ENCODE results near the gene CTNNA2.
A peak's percentile ranks its signal among the peaks of the same experiment; 100 is the strongest.

The CTNNA2 gene

GRCh38 chr2:79876430-79876829 is 363.6 kb downstream of the CTNNA2 start:
- Histone ChIP-seq H4K20me1 (ENCODE audit: insufficient read depth, low read length) (no peaks in the 10 kb centered on the region), H3K9me3 (ENCODE audit: insufficient read depth, low read length) (no peaks in the 10 kb centered on the region), H3K27me3 (ENCODE audit: low read depth, low read length) (no peaks in the 10 kb centered on the region), H3K4me3 (ENCODE audit: low read length) (no peak overlapping the region), H3K9ac (ENCODE audit: low read length) (no peak overlapping the region), H3K79me2 (ENCODE audit: low read length) (no peaks in the 10 kb centered on the region), H3K36me3 (replicated peaks; ENCODE audit: low read depth, low read length) (no peaks in the 10 kb centered on the region), H3K4me1 (ENCODE audit: low read length) (no peaks in the 10 kb centered on the region), H3K4me2 (ENCODE audit: low read length) (no peak overlapping the region), H3K27ac (ENCODE audit: low read length) (no peak overlapping the region), H2AFZ (ENCODE audit: low read depth, low read length) (no peak overlapping the region)
- TF ChIP-seq EZH2phosphoT487 (IDR thresholded peaks at IDR 0.05; ENCODE audit: low read depth) = no peak
- TF ChIP-seq CTCF (IDR thresholded peaks at IDR 0.05; ENCODE audit: low read depth, low read length) = peak; percentile 53

GRCh38 chr2:79882548-79882947 is 369.7 kb downstream of the CTNNA2 start:
- no peaks in the 10 kb centered on the region for H4K20me1 ChIP-seq (ENCODE audit: insufficient read depth, low read length)
- TF ChIP-seq EZH2phosphoT487 (IDR thresholded peaks at IDR 0.05; ENCODE audit: low read depth) (no peak), CTCF (IDR thresholded peaks at IDR 0.05; ENCODE audit: low read depth, low read length) (no peak)
- no peak overlapping the region for H3K27ac ChIP-seq (ENCODE audit: low read length)
- H3K4me2 ChIP-seq (ENCODE audit: low read length) = no peak overlapping the region
- H2AFZ ChIP-seq (ENCODE audit: low read depth, low read length) = no peak overlapping the region
- no peaks in the 10 kb centered on the region for H3K4me1 ChIP-seq (ENCODE audit: low read length)
- no peak overlapping the region for H3K4me3 ChIP-seq (ENCODE audit: low read length)
- no peaks in the 10 kb centered on the region for H3K79me2 ChIP-seq (ENCODE audit: low read length)
- no peak overlapping the region for H3K9ac ChIP-seq (ENCODE audit: low read length)
- H3K9me3 ChIP-seq (ENCODE audit: insufficient read depth, low read length) = no peaks in the 10 kb centered on the region
- H3K36me3 ChIP-seq (replicated peaks; ENCODE audit: low read depth, low read length) = no peaks in the 10 kb centered on the region
- no peaks in the 10 kb centered on the region for H3K27me3 ChIP-seq (ENCODE audit: low read depth, low read length)

GRCh38 chr2:79887747-79888374 is 375.0 kb downstream of the CTNNA2 start:
- H3K4me2 ChIP-seq (ENCODE audit: low read length) = no peak overlapping the region
- H3K4me1 ChIP-seq (ENCODE audit: low read length) = no peaks in the 10 kb centered on the region
- TF ChIP-seq CTCF (IDR thresholded peaks at IDR 0.05; ENCODE audit: low read depth, low read length) = peak; percentile 78
- no peak for TF ChIP-seq EZH2phosphoT487 (IDR thresholded peaks at IDR 0.05; ENCODE audit: low read depth)
- no peaks in the 10 kb centered on the region for H3K79me2 ChIP-seq (ENCODE audit: low read length)
- no peaks in the 10 kb centered on the region for H4K20me1 ChIP-seq (ENCODE audit: insufficient read depth, low read length)
- peaks cover 11% of the 10 kb centered on the region; the same call in 1 of the 2 replicates for H3K27me3 ChIP-seq (ENCODE audit: low read depth, low read length)
- no peak overlapping the region for H3K27ac ChIP-seq (ENCODE audit: low read length)
- no peaks in the 10 kb centered on the region for H3K9me3 ChIP-seq (ENCODE audit: insufficient read depth, low read length)
- no peak overlapping the region for H3K4me3 ChIP-seq (ENCODE audit: low read length)
- no peaks in the 10 kb centered on the region for H3K36me3 ChIP-seq (replicated peaks; ENCODE audit: low read depth, low read length)
- no peak overlapping the region for H2AFZ ChIP-seq (ENCODE audit: low read depth, low read length)
- no peak overlapping the region for H3K9ac ChIP-seq (ENCODE audit: low read length)

GRCh38 chr2:79892123-79892522 is 379.3 kb downstream of the CTNNA2 start:
- no peaks in the 10 kb centered on the region for H3K36me3 ChIP-seq (replicated peaks; ENCODE audit: low read depth, low read length)
- H3K27me3 ChIP-seq (ENCODE audit: low read depth, low read length) = peaks cover 11% of the 10 kb centered on the region; the same call in 1 of the 2 replicates
- H3K79me2 ChIP-seq (ENCODE audit: low read length) = no peaks in the 10 kb centered on the region
- H3K9me3 ChIP-seq (ENCODE audit: insufficient read depth, low read length) = no peaks in the 10 kb centered on the region
- no peak overlapping the region for H2AFZ ChIP-seq (ENCODE audit: low read depth, low read length)
- H3K9ac ChIP-seq (ENCODE audit: low read length) = no peak overlapping the region
- H3K4me2 ChIP-seq (ENCODE audit: low read length) = no peak overlapping the region
- no peak overlapping the region for H3K27ac ChIP-seq (ENCODE audit: low read length)
- no peak overlapping the region for H3K4me3 ChIP-seq (ENCODE audit: low read length)
- TF ChIP-seq EZH2phosphoT487 (IDR thresholded peaks at IDR 0.05; ENCODE audit: low read depth) = no peak
- TF ChIP-seq CTCF (IDR thresholded peaks at IDR 0.05; ENCODE audit: low read depth, low read length) = no peak
- no peaks in the 10 kb centered on the region for H4K20me1 ChIP-seq (ENCODE audit: insufficient read depth, low read length)
- no peaks in the 10 kb centered on the region for H3K4me1 ChIP-seq (ENCODE audit: low read length)

All from OCI-LY3 (cell line).